ENCODE data around the gene CDH23.

The CDH23 gene

GRCh38 chr10:71823356-71823755 is 426.6 kb downstream of the CDH23 start:
- no peak for TF ChIP-seq CTCF (IDR thresholded peaks at IDR 0.05; ENCODE audit: control insufficient read depth, extremely low read depth, insufficient read depth)
- no peak for DNase-seq (ENCODE audit: low read depth)
- no peak overlapping the region for H3K4me3 ChIP-seq (ENCODE audit: low read depth, low read length)

- no peak for DNase-seq (ENCODE audit: low read depth)
- H3K4me3 ChIP-seq (ENCODE audit: low read depth, low read length) = no peak overlapping the region
- TF ChIP-seq CTCF (IDR thresholded peaks at IDR 0.05; ENCODE audit: control insufficient read depth, extremely low read depth, insufficient read depth) = no peak
Observed at GRCh38 chr10:71824333-71824732, 427.6 kb downstream of the CDH23 start.

- H3K4me3 ChIP-seq (ENCODE audit: low read depth, low read length) = no peak overlapping the region
- DNase-seq (ENCODE audit: low read depth) = no peak
- TF ChIP-seq CTCF (IDR thresholded peaks at IDR 0.05; ENCODE audit: control insufficient read depth, extremely low read depth, insufficient read depth) = peak; percentile 15; the same call in 1 of the 2 replicates
Observed at GRCh38 chr10:71825217-71825616, 428.5 kb downstream of the CDH23 start.

GRCh38 chr10:71827852-71828251 is 431.1 kb downstream of the CDH23 start:
- H3K4me3 ChIP-seq (ENCODE audit: low read depth, low read length) = no peak overlapping the region
- no peak for TF ChIP-seq CTCF (IDR thresholded peaks at IDR 0.05; ENCODE audit: control insufficient read depth, extremely low read depth, insufficient read depth)
- no peak for DNase-seq (ENCODE audit: low read depth)

GRCh38 chr10:71828702-71829101 is 432.0 kb downstream of the CDH23 start:
- no peak for DNase-seq (ENCODE audit: low read depth)
- TF ChIP-seq CTCF (IDR thresholded peaks at IDR 0.05; ENCODE audit: control insufficient read depth, extremely low read depth, insufficient read depth) = no peak
- no peak overlapping the region for H3K4me3 ChIP-seq (ENCODE audit: low read depth, low read length)

- no peak for DNase-seq (ENCODE audit: low read depth)
- H3K4me3 ChIP-seq (ENCODE audit: low read depth, low read length) = no peak overlapping the region
- no peak for TF ChIP-seq CTCF (IDR thresholded peaks at IDR 0.05; ENCODE audit: control insufficient read depth, extremely low read depth, insufficient read depth)
Observed at GRCh38 chr10:71829171-71829570, 432.5 kb downstream of the CDH23 start.

GRCh38 chr10:71829896-71830295 is 433.2 kb downstream of the CDH23 start:
- no peak for TF ChIP-seq CTCF (IDR thresholded peaks at IDR 0.05; ENCODE audit: control insufficient read depth, extremely low read depth, insufficient read depth)
- no peak for DNase-seq (ENCODE audit: low read depth)
- H3K4me3 ChIP-seq (ENCODE audit: low read depth, low read length) = no peak overlapping the region
